NB4 (cell line): Measurements from ENCODE around the gene SP9.

Source experiments
- DNase-seq: peaks from one replicate; pipeline ENCODE4 v3.0.0; 2010; ENCODE audit warnings: low read depth
- H3K4me3 ChIP-seq: one replicate; pipeline ENCODE4 v1.5.1; 2011; ENCODE audit warnings: mild to moderate bottlenecking, low read depth, low read length, moderate library complexity
- MYC ChIP-seq: IDR thresholded peaks from 2 replicates; pipeline ENCODE4 v1.6.1; 2011; ENCODE audit warnings: low read depth, low read length
- POLR2A ChIP-seq: IDR thresholded peaks from 2 replicates; pipeline ENCODE4 v1.6.1; 2011; ENCODE audit warnings: mild to moderate bottlenecking; ENCODE audit not compliant: insufficient read length; ENCODE audit errors: extremely low read depth
- TF ChIP-seq, protein P1 (sequence below): IDR thresholded peaks from 2 replicates; pipeline ENCODE4 v1.6.1; 2011; ENCODE audit warnings: low read depth, low read length
- TF ChIP-seq, protein P2 (sequence below): IDR thresholded peaks from one replicate; pipeline ENCODE4 v1.5.1; 2012; ENCODE audit warnings: low read depth, low read length

The SP9 gene

DNA sequence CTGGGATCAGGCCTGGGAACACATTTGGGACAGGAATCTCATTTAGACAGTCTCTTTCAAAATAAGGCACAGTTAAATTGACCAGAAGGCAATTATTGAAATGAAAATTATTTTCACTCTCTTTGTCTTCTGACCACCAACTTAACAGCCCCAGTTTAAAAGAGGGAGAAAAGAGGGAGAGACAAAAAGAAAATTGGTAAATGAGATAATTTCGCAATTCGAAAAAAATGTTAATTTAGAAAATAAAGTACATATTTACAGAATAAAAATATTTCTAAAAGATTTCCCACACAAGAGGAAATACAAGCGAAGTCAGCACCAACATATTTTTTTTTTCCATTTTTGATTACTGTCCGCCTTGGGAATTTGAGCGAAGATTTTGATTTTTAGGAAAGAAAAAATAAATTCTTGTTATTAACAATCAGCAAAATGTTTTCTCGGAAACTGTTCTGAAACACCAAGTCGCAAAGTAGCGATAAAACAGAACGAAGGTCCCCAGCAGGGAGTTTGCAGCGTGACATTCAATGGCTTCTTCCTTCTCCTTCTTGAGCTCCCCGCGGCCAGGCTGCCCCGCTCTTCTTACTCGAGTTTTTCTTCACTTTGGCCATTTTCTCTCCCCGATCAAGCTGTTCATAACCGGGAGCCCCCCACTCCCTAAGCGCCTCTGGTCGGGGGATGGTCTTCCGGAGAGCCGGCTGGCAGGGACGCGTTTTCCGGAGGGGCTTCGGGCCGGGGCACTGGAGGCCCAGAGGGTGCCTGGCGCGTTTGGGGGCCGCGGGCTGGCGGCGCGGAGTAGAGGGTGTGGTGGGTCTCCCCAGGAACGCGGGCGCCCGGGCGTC is 5.0 kb downstream of the SP9 start:
- DNase-seq, result peak; percentile 52
- no peak overlapping the region for H3K4me3 ChIP-seq
- TF ChIP-seq, protein P1, sequence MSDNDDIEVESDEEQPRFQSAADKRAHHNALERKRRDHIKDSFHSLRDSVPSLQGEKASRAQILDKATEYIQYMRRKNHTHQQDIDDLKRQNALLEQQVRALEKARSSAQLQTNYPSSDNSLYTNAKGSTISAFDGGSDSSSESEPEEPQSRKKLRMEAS, result no peak
- TF ChIP-seq MYC (no peak), POLR2A (no peak)
- TF ChIP-seq, protein P2, sequence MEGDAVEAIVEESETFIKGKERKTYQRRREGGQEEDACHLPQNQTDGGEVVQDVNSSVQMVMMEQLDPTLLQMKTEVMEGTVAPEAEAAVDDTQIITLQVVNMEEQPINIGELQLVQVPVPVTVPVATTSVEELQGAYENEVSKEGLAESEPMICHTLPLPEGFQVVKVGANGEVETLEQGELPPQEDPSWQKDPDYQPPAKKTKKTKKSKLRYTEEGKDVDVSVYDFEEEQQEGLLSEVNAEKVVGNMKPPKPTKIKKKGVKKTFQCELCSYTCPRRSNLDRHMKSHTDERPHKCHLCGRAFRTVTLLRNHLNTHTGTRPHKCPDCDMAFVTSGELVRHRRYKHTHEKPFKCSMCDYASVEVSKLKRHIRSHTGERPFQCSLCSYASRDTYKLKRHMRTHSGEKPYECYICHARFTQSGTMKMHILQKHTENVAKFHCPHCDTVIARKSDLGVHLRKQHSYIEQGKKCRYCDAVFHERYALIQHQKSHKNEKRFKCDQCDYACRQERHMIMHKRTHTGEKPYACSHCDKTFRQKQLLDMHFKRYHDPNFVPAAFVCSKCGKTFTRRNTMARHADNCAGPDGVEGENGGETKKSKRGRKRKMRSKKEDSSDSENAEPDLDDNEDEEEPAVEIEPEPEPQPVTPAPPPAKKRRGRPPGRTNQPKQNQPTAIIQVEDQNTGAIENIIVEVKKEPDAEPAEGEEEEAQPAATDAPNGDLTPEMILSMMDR, result no peak

DNA sequence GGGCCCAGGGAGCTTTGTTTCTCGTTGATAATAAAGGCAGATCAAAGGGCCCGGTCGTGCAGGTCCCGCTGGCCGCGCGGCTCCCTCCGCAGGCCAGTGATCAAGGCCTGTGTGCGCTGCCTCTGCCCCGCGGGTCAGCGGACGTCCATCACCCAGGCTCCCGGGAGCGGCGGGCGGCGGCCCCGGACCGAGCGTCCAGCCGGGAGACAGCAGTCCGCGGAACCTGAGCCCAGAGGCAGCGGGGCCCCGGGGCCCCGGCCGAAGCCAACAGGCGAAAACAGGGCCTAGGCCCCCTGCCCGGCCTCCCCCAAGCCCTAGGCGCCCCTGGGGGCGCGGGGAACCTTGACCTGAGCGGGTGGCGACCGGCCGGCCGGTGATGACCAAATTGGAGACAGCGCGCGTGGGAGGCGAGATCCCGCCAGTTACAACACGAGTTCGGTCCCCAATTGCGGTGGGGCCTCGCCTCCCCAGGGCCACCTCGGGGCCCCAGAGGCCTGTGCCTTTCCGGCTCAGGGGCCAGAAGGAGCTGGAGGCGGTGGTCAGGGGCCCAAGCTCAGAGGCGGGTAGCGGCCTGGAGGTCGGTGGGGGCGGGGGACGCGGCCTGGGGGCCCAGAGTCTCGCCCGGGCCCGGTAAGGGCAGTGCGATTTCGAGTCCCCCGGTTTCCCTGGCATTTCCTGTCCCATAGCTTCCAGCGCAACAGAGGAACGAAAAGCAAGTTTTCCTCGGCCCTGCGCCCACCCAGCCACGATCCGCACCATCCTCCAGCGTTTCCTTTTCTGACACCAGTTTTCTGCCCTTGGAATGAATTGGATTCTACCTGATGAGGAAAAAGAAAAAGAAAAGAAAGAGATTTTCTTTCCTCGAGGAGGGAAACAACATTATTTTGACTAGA is 5.9 kb downstream of the SP9 start:
- TF ChIP-seq, protein P1, result no peak
- TF ChIP-seq MYC (no peak), POLR2A (no peak)
- TF ChIP-seq, protein P2, result no peak
- DNase-seq, result peak; percentile 36
- no peak overlapping the region for H3K4me3 ChIP-seq

DNA sequence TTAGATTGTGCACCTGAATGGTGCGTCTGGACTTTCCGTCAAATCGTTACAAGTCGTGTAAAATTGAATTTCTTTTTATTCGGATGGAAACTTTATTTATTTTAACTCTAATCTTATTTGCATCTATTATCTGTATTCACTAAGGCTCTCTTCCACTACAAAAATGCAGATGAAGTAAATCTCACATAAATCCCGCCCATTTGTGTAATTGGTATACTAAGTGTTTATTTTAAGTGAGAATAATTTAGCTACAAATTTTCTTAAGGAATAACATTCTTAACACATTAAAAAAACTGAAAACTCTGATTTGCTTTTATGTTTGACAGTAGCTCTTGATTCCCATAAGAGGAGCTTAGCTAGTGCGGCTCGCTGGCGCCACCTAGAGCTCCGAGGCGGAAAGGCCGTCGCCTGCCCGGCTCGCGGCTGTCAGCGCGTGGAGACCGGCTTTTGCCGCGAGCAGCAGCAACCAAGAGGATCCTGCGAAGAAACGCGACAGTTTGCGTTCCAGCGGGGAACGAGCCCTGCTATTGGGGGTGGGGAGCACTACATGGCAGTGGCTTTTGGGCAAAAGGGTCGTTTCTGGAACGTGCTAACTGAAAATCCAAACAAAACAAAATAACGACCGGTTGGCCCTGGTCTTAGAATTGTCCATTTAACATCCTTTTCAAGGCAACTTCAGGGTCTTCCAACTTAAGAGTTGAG is 6.7 kb downstream of the SP9 start:
- peak; percentile 92 for DNase-seq
- H3K4me3 ChIP-seq, result peak overlapping the region; percentile 34
- TF ChIP-seq, protein P1, result peak; percentile 53; the same call in 1 of the 2 replicates
- TF ChIP-seq MYC, result no peak
- TF ChIP-seq, protein P2, result peak; percentile 91

DNA sequence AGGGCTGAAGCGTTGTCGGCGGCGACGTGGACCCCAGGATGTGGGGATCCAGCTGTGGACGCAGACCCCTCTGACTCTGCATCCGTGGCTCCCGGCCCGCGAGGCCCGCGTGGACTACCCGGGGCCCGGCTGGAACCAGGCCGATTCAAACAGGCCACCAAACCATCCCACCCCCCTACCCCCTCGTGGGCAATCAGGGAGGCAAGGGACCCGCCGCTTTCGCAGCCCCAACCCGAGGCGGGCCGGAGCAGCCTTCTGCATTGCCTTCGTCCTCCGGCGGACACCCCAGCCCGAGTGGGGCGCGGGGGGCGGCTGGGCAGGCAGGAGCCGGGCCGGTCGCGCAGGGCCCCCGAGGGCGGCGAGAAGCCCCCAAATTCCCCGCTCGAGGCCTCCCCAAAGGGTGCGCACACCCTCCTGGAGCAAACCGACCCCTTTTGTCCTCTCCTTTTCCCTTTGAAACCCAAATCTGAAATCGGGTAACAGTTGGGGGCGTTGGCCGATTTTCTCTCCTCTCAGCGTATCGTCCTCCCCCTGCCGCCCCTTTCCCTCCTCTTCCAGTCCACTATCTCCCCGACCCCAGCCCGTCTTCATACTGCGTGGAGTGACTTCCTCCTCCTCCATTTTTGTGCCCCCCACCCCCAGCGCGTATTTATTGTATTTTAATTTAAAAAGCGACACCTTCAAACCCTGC is 7.4 kb downstream of the SP9 start:
- TF ChIP-seq, protein P1, result no peak
- TF ChIP-seq POLR2A, result no peak
- no peak for TF ChIP-seq MYC
- TF ChIP-seq, protein P2, result no peak
- peak overlapping the region; percentile 41 for H3K4me3 ChIP-seq
- no peak for DNase-seq

DNA sequence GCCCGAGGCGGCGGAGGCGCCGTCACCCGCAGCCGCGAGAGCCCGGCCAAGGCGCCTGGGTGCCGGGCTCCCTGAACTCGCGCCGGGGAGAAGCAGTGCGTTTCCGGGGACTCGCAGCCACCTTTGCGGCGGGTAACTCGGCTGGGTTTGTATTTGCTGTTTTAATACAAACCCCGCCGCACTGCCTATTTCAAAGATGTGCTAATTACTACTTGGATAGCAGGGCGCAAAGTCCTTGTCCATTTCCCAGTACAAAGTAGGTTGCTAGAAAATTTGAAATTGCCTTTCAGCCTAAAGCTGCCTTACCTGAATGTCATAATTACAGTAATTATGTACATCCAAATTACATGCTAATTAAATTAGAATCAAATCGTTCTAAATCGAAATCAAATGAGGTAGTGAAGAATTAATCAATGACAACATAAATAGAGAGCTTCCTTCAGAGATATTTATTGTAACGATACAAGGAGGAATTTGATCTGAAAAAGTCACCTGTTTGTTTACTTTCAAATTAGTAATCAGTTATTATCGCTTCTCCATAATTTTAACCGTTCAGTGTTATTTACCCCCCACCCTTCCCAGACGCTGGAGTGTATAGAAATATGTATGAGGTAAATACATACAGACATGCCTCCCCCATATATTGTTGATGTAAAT is 8.1 kb downstream of the SP9 start:
- peak; percentile 64 for DNase-seq
- TF ChIP-seq POLR2A (no peak), MYC (no peak)
- TF ChIP-seq, protein P2, result no peak
- TF ChIP-seq, protein P1, result no peak
- peak overlapping the region; percentile 41 for H3K4me3 ChIP-seq
